HL-60/S4 treated with phorbol 12-myristate 13-acetate at 8.2 ng/mL for 4 days and 3 days (cell line): ENCODE results near the gene TLCD3A.

ENCODE experiments used
- in situ Hi-C: fragments of 300-500 bp; cut with MboI; formaldehyde crosslinking; loops from 2 replicates; pipeline ENCODE4 v1.15.0; 2022; ENCODE audit warnings: low sequenced_read_pairs

TLCD3A gene

GRCh38 chr17:705863-706262 lies 26.5 kb upstream of the TLCD3A start:
- in situ Hi-C loops, result no loop called here

- in situ Hi-C loops, result no loop called here
Measured at GRCh38 chr17:708132-708531, 24.3 kb upstream of the TLCD3A start.

- in situ Hi-C loops, result no loop called here
Measured at GRCh38 chr17:718075-718474, 14.3 kb upstream of the TLCD3A start.

GRCh38 chr17:720706-721539 lies 11.5 kb upstream of the TLCD3A start:
- in situ Hi-C loops, result no loop called here

- in situ Hi-C loops, result no loop called here
Measured at GRCh38 chr17:721540-721937, 10.9 kb upstream of the TLCD3A start.

- in situ Hi-C loops, result no loop called here
Measured at GRCh38 chr17:725084-725483, 7.3 kb upstream of the TLCD3A start.

GRCh38 chr17:725746-726145 lies 6.7 kb upstream of the TLCD3A start:
- in situ Hi-C loops, result no loop called here

GRCh38 chr17:726271-726919 lies 6.0 kb upstream of the TLCD3A start:
- in situ Hi-C loops, result no loop called here

GRCh38 chr17:728911-729310 lies 3.5 kb upstream of the TLCD3A start:
- in situ Hi-C loops, result no loop called here

GRCh38 chr17:731644-732066 lies 741 bp upstream of the TLCD3A start:
- in situ Hi-C loops, result no loop called here

- in situ Hi-C loops, result no loop called here
Measured at GRCh38 chr17:732902-733720, 715 bp downstream of the TLCD3A start.

- in situ Hi-C loops, result no loop called here
Measured at GRCh38 chr17:733743-734142, 1.3 kb downstream of the TLCD3A start.

GRCh38 chr17:737561-738113 lies 5.2 kb downstream of the TLCD3A start:
- in situ Hi-C loops, result no loop called here

- in situ Hi-C loops, result no loop called here
Measured at GRCh38 chr17:740240-741017, 8.0 kb downstream of the TLCD3A start.

GRCh38 chr17:742147-742793 lies 9.9 kb downstream of the TLCD3A start:
- in situ Hi-C loops, result no loop called here

GRCh38 chr17:743139-743538 lies 10.7 kb downstream of the TLCD3A start:
- in situ Hi-C loops, result no loop called here

GRCh38 chr17:744937-745336 lies 12.5 kb downstream of the TLCD3A start:
- in situ Hi-C loops, result no loop called here

- in situ Hi-C loops, result no loop called here
Measured at GRCh38 chr17:745406-745805, 13.0 kb downstream of the TLCD3A start.

- in situ Hi-C loops, result no loop called here
Measured at GRCh38 chr17:746181-746580, 13.8 kb downstream of the TLCD3A start.
